ENCODE data around the gene PIGZ.

PIGZ gene

DNA sequence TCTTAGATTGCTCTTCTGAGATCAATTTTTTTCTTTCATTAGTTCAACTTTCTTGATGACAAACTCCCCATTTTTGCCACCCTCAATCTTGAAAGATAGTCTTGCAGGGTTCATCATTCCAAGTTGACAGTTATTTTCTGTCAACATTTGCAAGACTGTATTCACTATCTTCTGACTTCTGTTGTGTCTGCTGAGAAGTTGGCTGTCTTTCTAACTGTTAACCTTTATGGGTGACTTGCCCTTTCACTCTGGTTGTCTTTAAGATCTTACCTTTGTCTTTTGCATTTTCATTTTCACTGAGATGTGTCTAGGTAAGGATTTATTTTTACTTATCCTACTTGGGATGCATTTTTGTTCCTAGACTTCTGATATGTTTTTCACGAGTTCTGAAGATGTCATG, 14.6 kb upstream of the PIGZ start:
- DNase-seq (ENCODE audit: low spot score) = no peak

DNA sequence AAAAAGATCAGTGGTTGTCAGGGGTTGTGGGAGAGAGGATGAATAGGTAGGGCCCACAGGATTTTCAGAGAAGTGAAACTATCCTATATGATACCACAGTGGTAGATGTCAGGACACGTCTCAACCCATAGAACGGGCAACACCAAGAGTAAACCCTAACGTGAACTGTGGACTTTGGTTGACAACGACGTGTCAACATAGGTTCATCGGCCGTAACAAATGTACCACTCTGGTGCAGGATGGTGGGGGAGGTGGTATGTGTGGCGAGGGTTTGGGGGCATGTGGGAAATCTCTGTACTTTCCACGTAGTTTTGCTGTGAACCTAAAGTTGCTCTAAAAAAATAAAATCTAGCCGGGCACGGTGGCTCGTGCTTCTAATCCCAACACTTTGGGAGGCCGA, 13.0 kb upstream of the PIGZ start:
- DNase-seq (ENCODE audit: low spot score) = no peak

DNA sequence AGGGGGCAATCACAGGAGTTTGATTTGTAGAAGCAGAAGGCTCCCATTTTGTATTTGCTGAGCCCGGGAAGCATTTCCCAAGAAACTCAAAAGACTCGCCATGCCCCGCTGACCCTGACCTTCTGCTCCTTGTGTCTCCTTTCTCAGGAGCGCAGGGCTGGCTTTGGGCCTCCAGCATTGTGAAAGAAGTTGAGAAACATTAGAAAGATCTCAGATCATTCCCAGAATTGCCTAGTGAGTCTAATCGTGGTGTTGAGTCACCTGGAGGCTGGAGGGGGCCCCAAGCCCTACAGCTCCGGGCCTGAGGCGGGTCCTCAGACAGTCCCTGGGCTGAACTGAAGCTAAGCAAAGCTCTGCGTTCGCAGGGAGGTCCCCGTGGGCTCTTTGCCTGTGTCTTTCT, 10.9 kb upstream of the PIGZ start:
- DNase-seq (ENCODE audit: low spot score) = no peak

DNA sequence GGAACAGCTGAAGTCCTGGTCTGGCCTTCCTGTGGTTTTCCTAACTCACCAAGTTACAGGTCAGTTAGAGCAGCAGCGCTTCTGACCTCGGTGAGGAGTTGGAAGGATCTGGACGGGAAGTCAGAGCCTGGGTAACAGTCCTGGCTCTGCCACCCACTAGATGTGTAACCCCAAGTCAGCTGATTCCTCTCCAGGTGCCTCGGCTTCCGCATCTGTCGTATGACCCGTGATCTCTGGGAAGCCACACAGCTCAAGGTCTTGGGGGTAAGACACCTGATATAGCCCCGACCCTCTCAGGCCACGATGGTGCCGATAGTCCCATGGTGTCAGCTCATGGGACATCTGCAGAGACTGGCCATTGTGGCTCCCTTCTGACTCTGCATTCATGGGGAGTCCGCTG, 8.3 kb upstream of the PIGZ start:
- DNase-seq (ENCODE audit: low spot score) = no peak

DNA sequence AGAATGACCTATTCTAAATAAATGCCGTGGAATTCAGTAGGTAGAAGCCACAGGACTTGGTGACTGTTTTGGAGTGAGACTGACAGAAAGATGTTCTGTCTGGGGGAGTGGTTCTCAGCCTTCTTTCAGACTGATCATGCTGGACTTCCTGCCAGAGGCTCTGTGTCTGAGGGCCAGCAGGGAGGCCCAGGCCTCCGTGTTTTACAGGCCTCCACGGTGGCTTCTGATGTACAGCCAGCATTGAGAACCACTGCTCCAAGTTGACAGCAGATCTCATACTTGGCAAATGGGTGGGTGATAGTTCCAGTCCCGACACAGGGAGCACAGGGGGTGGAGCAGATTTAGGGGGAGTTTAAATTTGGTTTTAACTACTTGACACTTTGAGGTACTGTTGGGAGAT, 6.7 kb upstream of the PIGZ start:
- DNase-seq (ENCODE audit: low spot score) = no peak

DNA sequence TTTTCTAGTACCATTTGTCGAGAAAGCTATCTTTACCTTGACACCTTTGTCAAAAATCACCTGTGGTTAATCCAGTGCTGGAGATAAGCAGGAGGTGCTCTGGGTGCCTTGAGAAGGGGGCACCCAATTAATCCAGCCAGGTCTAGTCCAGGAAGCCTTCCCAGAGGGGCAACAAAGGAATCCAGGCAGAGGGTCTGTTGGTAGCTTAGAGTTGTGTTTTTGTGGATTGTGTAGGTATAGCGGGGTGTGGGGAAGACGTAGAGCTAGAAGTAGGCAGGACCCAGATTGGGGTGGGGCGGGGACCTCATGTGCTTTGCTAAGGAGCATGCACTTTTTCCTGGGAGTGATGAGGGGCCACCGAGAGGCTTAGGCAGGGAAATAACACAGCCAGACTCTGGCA, 6.0 kb upstream of the PIGZ start:
- no peak for DNase-seq (ENCODE audit: low spot score)

DNA sequence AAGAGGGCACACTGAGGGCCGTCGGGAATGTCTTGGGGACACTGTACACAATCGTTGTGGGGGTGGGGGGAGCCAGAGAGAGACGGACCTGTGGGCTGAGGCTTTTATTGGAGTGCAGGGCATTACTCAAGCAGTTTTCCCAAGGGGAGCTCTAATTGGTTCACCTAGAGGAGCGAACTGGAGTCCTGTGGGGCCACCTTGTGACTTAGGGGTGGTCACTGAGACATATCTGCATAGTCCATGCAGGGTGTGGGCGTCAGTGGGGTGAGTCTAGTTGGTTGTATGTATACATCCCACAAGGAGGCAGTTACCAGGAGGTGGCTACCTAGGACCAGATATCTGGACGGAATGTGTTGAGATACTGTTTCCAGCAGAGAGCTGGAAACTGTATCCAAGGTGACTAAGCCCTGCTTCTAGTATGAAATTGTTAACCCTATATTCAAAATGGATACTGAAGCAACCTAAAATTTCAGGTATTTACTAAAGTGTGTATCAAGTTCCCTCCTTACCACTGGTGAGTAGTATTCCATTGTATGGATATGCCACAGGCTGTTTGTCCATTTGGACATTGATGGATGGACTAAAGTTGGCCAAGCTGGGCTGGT, 2.6 kb upstream of the PIGZ start:
- peak; percentile 53 for DNase-seq (ENCODE audit: low spot score)

DNA sequence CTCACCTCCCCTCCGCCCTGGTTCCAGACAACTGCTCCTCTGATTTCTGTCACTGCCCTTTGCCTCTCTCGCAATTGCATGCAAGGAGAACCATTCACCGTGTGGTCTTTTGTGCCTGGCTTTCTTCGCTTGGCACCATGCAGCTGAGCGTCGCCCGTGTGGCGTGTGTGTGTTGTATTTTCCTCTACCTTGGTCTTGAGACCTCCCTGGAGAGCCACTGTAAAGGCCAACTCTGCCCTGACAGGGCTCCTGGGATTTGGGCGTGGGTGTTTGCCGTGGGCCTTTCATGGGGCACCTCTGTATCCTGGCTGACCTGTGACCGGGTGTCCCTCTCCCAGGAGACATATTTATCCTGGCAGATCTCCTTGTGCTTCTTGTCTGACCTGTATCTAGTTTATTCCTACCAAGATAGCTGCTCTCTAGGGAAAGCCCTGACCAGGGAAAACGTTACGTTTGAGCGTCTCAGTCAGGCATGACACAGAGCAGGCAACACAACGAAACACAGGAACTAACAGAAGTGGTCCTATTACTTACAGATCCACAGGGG, 2.0 kb upstream of the PIGZ start:
- DNase-seq (ENCODE audit: low spot score) = no peak

DNA sequence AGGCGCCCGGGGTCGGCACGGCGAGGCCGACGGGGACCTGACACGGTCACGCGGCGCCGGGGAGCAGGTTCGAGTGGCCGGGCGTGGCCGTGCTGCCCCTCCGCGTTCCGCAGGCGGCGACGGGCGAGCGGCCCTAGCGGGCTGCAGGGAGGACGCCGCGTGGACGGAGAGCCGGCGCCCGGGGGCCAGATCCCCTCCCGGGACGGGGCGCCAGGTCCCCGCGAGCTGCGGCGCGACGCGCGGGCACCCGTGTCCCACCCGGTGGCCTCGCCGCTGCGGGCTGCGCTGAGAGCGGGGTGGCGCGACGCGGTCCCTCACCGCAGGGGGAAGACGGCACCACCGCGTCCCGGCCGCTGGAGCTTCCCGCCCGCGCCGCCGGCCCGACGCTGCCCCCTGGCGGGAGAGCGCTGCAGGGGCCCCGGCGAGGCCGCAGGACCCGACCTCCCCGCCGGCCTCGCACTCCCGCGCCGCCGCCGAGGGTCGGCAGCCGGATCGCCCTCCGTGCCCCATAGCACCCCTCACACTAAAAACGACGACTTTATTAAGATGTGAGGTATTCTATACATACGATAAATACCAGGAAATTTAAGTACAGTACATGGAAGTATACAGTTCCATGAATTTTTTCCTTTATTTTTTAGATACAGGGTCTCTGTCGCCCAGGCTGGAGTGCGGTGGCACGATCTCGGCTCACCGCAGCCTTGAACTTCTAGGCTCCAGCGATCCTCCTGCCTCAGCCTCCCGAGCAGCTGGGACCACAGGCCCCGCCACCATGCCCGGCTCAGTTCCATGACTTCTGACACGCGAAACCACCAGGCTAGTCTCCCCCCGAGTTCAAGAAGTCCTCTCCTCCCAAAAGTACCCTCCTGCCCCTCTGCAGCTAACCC, 1.3 kb upstream of the PIGZ start:
- peak; percentile 72 for DNase-seq (ENCODE audit: low spot score)

DNA sequence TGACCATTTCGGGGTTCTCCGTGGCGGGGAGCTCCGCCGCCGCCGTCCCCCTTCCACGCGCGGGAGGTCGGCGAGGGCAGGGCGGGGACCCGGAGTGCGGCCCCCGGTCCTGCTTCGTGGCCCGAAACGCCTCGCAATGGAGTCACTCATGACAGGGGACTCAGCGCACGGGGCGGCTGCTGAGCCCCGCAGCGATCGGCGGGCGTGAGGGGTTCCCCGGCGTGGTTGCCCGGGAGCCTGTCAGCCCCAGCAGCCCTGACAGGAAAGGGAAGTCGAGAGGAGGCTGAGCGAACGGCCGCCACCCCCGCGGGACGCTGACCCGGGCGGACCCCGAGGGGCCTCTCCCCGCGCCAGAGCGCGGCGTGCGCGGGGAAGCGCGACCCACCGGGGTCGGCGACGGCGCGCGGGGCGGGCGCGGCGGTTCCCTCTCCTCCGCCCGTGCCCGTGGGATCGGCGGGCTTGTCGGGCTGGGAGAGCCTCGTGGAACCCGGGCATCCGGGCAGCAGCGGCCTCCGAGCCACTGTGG, 564 bp upstream of the PIGZ start:
- DNase-seq (ENCODE audit: low spot score) = peak; percentile 15

DNA sequence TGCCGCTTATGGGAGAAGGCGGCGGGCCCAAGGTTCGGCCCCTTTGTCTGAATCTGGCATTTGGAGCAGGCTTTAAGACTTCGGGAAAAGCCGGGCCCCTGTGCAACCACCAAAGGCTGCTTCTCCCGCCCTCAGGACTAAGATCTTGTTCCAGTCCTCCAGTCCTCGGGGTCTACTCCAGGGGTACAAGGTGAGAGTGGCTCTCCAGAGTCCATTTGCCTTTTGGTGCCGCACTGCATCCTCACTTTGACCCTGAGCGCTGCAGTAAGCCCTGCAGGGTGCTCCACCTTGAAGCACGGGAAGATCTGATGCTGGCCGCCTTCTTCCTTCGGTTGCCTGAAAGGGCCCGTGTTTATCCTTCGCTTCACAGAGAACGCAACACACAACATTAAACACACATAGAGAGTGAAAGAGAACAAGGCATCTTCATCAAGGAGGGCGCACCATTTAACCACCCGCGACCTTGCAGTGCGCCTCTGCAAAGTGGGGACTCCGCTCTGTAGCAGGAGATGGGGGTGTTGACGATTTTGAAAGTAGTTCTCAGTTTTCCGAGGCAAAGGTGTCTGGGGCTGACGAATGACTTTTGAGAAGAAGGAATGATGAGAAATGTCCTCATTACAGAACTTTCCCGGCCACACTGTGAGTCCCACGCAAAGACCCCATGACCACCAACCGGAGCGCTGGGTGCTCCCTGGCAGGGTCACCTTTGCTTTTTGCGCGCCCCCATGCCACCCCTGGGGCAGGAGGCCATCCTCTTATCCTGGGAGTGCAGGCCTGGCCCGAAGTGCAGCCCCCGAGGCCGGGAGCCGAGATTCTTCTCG, 1.0 kb downstream of the PIGZ start:
- no peak for DNase-seq (ENCODE audit: low spot score)

DNA sequence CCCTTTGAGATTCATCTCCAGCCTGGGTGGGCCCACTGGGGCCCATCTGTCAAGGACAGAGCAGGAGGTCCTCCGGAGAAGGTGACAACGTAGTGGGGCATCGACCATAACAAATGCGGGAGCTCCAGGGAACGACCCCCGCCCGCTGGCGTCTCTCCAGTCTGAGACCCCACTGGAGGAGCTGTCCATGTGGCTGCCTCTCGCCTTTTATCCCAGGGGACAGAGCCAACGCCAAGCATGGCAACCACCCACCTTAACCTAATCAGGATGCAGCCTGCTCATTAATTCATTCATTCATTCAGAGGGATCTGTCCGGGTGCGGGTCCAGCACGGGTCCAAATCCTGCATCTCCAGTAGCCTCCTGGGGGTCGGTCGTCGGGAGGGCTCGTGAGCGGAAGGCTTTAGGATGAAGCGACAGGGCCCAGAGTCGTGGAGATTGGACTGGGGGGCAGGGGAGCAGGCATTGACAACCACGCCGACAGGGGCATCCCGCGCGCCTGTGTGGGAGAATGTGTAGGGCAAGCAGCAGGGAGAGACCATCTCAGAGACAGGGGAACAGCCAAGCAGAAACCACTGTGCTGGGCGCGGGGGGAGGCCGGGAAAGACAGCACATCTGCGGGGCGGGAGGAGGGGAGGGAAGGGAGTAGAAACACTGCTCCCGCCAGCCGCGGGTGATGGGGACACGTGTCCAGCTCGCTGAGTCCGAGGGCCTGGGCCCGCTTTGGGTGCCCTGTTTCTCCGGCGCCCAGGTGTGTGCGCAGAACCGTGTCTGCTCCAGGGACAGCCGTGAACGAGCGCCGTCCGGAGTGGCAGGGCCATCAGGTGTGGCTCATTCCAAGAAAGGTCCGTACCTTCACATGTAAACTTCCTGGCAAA, 1.9 kb downstream of the PIGZ start:
- no peak for DNase-seq (ENCODE audit: low spot score)

DNA sequence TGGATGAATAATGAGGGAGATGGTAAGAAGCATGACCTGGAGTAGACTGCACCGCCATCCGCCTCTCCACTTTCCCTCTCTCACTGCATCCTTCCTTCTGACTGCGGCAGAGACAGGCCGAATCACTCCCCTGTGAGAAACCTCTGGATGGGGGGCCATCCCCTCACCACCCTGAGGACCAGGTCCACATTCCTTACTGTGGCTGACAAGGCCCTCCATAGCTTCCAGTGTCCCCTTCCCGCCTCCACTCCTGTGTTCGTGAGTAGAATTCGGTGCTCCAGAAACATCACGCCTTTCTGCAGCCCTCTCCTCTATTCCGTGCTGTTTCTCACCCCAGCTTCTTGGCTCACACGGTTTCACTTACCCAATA, 2.8 kb downstream of the PIGZ start:
- DNase-seq (ENCODE audit: low spot score) = no peak

DNA sequence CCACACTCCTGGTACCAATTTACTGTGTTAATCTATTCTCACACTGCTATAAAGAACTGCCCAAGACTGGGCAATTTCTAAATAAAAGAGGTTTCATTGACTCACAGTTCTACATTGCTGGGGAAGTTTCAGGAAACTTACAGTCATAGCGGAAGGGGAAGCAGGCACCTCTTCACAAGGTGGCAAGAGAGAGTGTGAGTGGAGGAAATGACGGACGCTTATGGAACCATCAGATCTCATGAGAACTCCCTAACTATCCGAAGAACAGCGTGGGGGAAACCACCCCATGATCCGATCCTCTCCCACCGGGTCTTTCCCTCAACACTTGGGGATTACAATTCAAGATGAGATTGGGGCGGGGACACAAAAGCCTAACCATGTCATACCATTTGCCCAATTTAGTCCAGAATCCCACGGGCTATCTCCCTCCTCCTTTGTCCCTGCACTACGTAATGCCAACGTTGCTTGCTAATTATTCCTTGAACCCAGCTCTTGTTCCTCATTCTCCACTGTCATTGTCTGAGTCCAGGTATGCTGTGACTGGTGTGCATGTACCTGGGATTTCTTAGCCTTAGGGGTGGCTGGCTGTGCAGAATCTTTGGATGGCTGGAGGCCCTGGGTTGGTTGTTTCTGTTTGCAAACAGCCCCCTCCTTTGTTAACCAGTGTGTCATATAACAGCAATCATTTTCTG, 3.4 kb downstream of the PIGZ start:
- no peak for DNase-seq (ENCODE audit: low spot score)

DNA sequence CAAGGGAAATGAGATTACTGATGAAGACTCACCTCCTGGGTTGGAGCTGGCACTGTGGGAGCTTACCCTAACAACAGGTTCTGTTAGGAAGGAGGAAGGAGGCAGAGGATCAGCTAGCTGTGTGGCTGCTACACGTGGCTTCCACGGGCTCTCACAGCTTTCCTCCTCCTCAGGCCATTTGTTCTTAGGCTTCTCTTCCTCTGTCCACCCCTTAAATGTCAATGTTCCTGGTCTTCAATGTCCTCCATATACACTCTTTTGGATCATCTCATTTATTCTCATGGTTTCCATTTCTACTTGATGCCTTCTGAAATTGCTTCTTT, 5.0 kb downstream of the PIGZ start:
- DNase-seq (ENCODE audit: low spot score) = no peak

DNA sequence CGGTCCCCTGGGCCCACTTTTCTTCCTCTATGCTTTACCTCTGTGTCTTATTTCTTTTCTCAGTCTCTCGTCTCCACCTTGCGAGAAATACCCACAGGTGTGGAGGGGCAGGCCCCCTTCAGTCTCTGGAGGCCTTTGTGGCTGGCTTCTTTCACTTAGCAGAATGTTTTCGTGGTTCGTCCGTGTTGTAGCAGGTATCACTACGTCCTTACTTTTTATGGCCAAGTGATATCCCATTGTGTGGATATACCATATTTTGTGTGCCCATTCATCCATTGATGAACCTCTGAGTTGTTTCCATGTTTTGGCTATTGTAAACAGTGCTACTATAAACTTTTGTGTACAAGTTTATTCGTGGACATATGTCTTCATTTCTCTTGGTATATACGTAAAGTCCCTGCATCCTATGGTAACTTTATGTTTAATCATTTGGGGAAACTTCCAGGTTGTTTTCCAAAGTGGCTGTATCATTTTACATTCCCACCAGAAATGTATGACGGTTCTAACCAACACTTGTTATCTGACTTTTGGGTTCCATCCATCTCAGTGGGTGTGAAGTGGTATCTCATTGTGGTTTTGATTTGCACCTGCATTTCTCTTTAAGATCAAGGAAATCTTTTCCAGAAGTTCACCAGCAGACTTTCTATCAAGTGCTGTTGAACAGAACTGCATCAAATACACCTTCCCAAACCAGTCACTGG, 5.6 kb downstream of the PIGZ start:
- no peak for DNase-seq (ENCODE audit: low spot score)

DNA sequence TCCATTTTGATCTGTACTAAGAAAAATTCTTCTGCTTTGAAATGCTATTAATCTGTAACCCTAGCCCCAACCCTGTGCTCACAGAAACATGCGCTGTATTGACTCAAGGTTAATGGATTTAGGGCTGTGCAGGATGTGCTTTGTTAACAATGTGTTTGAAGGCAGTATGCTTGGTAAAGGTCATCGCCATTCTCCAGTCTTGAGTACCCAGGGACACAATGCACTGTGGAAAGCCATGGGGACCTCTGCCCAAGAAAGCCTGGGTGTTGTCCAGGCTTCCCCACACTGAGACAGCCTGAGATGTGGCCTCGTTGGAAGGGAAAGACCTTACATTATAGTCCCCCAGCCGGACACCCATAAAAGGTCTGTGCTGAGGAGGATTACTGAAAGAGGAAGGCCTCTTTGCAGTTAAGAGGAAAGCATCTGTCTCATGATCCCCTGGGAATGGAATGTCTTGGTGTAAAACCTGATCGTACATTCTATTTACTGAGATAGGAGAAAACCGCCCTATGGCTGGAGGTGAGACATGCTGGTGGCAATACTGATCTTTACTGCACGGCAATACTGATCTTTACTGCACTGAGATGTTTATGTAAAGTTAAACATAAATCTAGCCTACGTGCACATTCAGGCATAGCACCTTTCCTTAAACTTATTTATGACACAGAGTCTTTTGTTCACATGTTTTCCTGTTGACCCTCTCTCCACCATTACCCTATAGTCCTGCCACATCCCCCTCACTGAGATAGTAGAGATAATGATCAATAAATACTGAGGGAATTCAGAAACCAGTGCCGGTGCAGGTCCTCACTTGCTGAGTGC, 6.3 kb downstream of the PIGZ start:
- no peak for DNase-seq (ENCODE audit: low spot score)

DNA sequence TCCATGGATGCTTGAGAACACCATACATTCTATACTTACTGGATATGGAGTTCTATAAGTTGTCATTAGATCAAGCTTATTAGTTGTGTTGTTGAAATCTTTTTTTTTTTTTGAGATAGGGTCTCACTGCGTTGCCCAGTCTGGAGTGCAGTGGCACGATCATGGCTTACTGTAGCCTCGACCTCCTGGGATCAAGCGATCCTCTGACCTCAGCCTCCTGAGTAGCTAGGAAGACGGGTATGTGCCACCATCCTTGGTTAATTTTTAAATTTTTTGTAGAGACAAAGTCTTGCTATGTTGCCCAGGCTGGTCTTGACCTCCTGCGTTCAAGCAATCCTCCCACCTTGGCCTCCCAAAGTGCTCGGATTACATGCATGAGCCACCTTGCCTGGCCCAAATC, 13.8 kb downstream of the PIGZ start:
- no peak for DNase-seq (ENCODE audit: low spot score)

DNA sequence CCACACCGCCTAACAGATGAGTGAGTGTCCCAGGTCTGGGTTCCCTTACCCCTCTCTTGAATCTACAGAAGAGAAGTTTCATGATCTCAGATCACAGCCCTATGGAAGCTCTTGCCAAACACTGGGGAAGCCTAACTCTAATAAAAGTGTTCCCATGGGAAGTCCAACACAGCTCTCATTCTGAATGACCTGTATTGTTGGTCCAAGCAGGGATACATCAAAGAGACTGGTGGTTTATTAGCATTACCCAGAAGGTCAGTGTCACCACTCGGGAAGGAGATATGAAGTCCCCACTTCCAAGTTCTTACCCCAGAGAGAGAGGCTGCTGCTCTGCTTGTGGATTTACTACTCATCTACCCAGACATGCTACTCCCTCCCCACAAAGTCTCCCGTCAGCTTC, 17.3 kb downstream of the PIGZ start:
- DNase-seq (ENCODE audit: low spot score) = no peak

DNA sequence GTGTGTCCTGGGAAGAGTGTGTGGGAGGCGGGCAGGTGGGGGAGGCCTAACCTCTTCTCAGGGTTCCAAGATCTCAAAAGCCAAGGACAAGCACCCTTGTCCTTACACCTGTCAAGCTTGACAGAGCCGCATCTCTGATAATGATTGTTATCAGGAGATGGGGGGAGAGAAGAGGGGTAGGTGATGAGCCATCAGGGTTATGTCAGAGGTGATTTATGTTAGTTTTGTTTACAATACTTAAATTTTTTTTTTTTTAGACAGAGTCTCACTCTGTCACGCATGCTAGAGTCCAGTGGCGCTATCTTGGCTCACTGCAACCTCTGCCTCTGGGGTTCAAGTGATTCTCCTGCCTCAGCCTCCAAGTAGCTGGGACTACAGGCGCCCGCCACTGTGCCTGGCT, 18.9 kb downstream of the PIGZ start:
- no peak for DNase-seq (ENCODE audit: low spot score)

All from hematopoietic multipotent progenitor cell treated with erythropoietin and hydrocortisone succinate and interleukin-3 and kit ligand, for 15 days (in vitro differentiated cells).